ENCODE data around the gene TPRG1L. TPM values are rescaled to one million over a fixed set of nuclear protein-coding genes. Genes with fewer than 3 reads are reported as not detected.

TPRG1L gene
- total and polyA plus RNA-seq, 10 of the 15 experiments (the other 5 are each of a cell fraction or from before 2014, with no cell fraction given) = 1.5 to 16.5 (median 8.0) TPM

DNA sequence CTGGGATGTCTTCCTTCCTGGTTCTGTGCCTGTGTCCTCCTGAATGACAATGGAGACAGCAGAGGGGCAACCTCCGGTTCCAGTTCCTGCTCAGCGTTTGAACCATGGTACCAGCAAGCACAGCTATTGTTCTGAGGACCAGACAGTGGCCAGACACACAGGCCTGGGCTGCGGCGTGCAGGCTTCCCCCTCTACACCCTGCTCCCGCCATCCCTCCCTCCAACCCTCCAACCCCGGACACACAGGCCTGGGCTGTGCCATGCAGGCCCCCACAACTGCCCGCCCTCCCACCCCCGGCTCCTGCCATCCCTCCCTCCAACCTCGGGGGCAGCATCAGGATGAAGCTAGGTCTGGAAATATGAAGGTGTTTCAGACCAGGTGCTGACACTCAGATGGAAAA is 8.0 kb upstream of the TPRG1L start:
- 26% methylated on average over 5 of the region's 9 CpGs for WGBS (ENCODE audit: insufficient coverage, insufficient replicate concordance, low lambda C conversion rate, missing lambda C conversion rate)
- no peak for ATAC-seq
- no peak for DNase-seq (ENCODE audit: low read depth, low spot score)
- no peaks in the 10 kb centered on the region for H4K20me1 ChIP-seq (ENCODE audit: control insufficient read depth, insufficient read depth)
- CTCF ChIA-PET = interaction anchor here (0.7 to 2.5 kb wide), 5 partner anchors 10 to 107 kb away, joined by 3 to 12 read pairs (median 3); no protein-coding TSS in a partner anchor
- intact Hi-C loops (cut with micrococcal nuclease; ENCODE audit: unreplicated experiment) = no loop called here
- FAIRE-seq = no peak
- BruUV-seq (replicated peaks) = no TSS peak
- H3K36me3 ChIP-seq (ENCODE audit: control insufficient read depth in 2 of 2, insufficient read depth in 2 of 2, low read length in 1 of 2) = no peaks in the 10 kb centered on the region
- RAD21 ChIA-PET (ENCODE audit: unreplicated experiment) = no interaction called here
- H3K27ac ChIP-seq (ENCODE audit: control insufficient read depth, insufficient read depth) = no peak overlapping the region
- no peak overlapping the region for H3K4me3 ChIP-seq
- TF ChIP-seq PAX5 (IDR thresholded peaks at IDR 0.05; ENCODE audit: borderline replicate concordance, low read depth, low read length) (no peak), SMARCA5 (IDR thresholded peaks at IDR 0.05) (no peak), LARP7 (IDR thresholded peaks at IDR 0.05) (no peak)
- TF ChIP-seq, protein P1, sequence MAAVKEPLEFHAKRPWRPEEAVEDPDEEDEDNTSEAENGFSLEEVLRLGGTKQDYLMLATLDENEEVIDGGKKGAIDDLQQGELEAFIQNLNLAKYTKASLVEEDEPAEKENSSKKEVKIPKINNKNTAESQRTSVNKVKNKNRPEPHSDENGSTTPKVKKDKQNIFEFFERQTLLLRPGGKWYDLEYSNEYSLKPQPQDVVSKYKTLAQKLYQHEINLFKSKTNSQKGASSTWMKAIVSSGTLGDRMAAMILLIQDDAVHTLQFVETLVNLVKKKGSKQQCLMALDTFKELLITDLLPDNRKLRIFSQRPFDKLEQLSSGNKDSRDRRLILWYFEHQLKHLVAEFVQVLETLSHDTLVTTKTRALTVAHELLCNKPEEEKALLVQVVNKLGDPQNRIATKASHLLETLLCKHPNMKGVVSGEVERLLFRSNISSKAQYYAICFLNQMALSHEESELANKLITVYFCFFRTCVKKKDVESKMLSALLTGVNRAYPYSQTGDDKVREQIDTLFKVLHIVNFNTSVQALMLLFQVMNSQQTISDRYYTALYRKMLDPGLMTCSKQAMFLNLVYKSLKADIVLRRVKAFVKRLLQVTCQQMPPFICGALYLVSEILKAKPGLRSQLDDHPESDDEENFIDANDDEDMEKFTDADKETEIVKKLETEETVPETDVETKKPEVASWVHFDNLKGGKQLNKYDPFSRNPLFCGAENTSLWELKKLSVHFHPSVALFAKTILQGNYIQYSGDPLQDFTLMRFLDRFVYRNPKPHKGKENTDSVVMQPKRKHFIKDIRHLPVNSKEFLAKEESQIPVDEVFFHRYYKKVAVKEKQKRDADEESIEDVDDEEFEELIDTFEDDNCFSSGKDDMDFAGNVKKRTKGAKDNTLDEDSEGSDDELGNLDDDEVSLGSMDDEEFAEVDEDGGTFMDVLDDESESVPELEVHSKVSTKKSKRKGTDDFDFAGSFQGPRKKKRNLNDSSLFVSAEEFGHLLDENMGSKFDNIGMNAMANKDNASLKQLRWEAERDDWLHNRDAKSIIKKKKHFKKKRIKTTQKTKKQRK (IDR thresholded peaks at IDR 0.05; ENCODE audit: low read depth, low read length) = no peak
- H3K9ac ChIP-seq (ENCODE audit: control insufficient read depth, insufficient read depth, low read length) = no peak overlapping the region
- SMC1A ChIA-PET (ENCODE audit: uncharacterized antibody, unreplicated experiment) = no interaction called here
- peaks cover 0 to 2% of the 10 kb centered on the region in 2 experiments; a peak in 2 of 4 replicates for H3K27me3 ChIP-seq (replicated peaks in 1 of 2; ENCODE audit: control insufficient read depth in 2 of 2, insufficient read depth in 2 of 2, low read length in 1 of 2)
- POLR2A ChIA-PET = no interaction called here
- H3K4me1 ChIP-seq (ENCODE audit: control insufficient read depth, insufficient read depth, low read length) = no peaks in the 10 kb centered on the region
- in situ Hi-C loops (cut with MboI) = loop anchor here (5.0 kb wide), 1 partner anchor 165 kb away; the partner anchor contains the start of gene ARHGEF16
- no peak overlapping the region for H2AFZ ChIP-seq (ENCODE audit: control insufficient read depth, low read depth, low read length)
- no peaks in the 10 kb centered on the region for H3K9me3 ChIP-seq (replicated peaks; ENCODE audit: control insufficient read depth, insufficient read depth, low read length)
- no peaks in the 10 kb centered on the region for H3K79me2 ChIP-seq (ENCODE audit: control insufficient read depth, insufficient read depth, low read length)
- H3K4me2 ChIP-seq (ENCODE audit: control insufficient read depth, insufficient read depth) = no peak overlapping the region

Measured in GM12878 (cell line).